Left forelimb (tissue), 1 donor: ENCODE data around the gene CUL3.

Experiments
- DNase-seq: peaks from one replicate; pipeline ENCODE4 v3.0.0-alpha.2; 2018; ENCODE audit warnings: low spot score

CUL3 gene

DNA sequence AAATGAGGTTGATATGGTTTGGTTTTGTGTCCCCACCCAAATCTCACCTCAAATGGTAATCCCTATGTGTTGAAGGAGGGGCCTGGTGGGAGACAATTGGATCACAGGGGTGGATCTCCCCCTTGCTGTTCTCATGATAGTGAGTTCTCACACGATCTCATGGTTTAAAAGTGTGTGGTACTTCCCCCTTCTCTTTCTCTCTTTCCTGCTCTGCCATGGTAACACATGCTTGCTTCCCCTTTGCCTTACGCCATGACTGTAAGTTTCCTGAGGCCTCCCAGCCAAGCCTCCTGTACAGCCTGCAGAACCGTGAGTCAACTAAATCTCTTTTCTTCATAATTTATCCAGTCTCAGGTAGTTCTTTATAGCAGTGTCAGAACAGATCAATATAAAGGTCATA is 158.5 kb downstream of the CUL3 start:
- no peak for DNase-seq

DNA sequence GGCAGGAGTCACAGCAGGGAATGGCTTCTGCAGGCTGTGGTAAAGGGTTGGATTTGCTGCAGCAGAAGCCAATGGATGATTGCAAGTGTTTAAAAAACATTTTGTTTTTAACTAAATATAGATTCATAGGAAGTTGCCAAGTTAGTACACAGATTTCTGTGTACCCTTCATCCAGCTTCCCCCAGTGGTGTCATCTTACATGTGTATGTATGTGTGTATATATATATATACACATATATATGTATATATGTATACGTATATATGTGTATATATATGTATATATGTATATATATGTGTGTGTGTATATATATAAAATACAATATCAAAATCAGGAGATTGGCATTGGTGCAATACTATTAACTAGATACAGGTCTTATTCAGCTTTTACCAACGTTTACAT is 164.1 kb downstream of the CUL3 start:
- no peak for DNase-seq
